Kidney glomerular epithelial cell (primary cell): ENCODE data around the gene COL5A1.
A peak's percentile ranks its signal among the peaks of the same experiment; 100 is the strongest.

ENCODE experiments used
- DNase-seq: peaks from one replicate; lab custom pipeline; 2025; lab: John Stamatoyannopoulos, UW

Gene COL5A1

GRCh38 chr9:134606951-134607731 is 34.5 kb upstream of the COL5A1 start:
- no peak for DNase-seq

- no peak for DNase-seq
These were observed 33.6 kb upstream of the COL5A1 start for GRCh38 chr9:134607971-134608370.

- no peak for DNase-seq
These were observed 30.6 kb upstream of the COL5A1 start for GRCh38 chr9:134611046-134611445.

GRCh38 chr9:134612309-134612708 is 29.3 kb upstream of the COL5A1 start:
- DNase-seq = no peak

GRCh38 chr9:134612715-134613114 is 28.9 kb upstream of the COL5A1 start:
- no peak for DNase-seq

- DNase-seq = no peak
These were observed 27.3 kb upstream of the COL5A1 start for GRCh38 chr9:134614256-134614655.

GRCh38 chr9:134616341-134616740 is 25.3 kb upstream of the COL5A1 start:
- DNase-seq = no peak

GRCh38 chr9:134617246-134617645 is 24.4 kb upstream of the COL5A1 start:
- DNase-seq = no peak

GRCh38 chr9:134617836-134618162 is 23.8 kb upstream of the COL5A1 start:
- DNase-seq = no peak

- no peak for DNase-seq
These were observed 23.3 kb upstream of the COL5A1 start for GRCh38 chr9:134618163-134618832.

- DNase-seq = no peak
These were observed 22.7 kb upstream of the COL5A1 start for GRCh38 chr9:134618833-134619447.

- DNase-seq = no peak
These were observed 22.1 kb upstream of the COL5A1 start for GRCh38 chr9:134619448-134619982.

- DNase-seq = no peak
These were observed 21.5 kb upstream of the COL5A1 start for GRCh38 chr9:134619983-134620661.

GRCh38 chr9:134620751-134621557 is 20.6 kb upstream of the COL5A1 start:
- no peak for DNase-seq

- DNase-seq = no peak
These were observed 20.0 kb upstream of the COL5A1 start for GRCh38 chr9:134621558-134622110.

- DNase-seq = no peak
These were observed 18.7 kb upstream of the COL5A1 start for GRCh38 chr9:134622896-134623257.

- no peak for DNase-seq
These were observed 18.1 kb upstream of the COL5A1 start for GRCh38 chr9:134623258-134624066.

- no peak for DNase-seq
These were observed 17.4 kb upstream of the COL5A1 start for GRCh38 chr9:134624137-134624591.

- peak; percentile 47 for DNase-seq
These were observed 16.9 kb upstream of the COL5A1 start for GRCh38 chr9:134624621-134625181.
